Endothelial cell of umbilical vein (primary cell): ENCODE measurements around the gene CNOT1. TPM values are rescaled to one million over a fixed set of nuclear protein-coding genes. Genes with fewer than 3 reads are reported as not detected.

ENCODE experiments used
- BruUV-seq: library from RNA; stranded (reverse); fragments of 400-500 nt; replicated peaks from 2 replicates; lab custom pipeline; 2021; lab: Mats Ljungman, UMichigan
- CTCF ChIA-PET: fragments of 300-600, 350-600 bp; sonication (Branson Sonifier 250); formaldehyde crosslinking; loops from one replicate; lab custom pipeline; 2021; ENCODE audit warnings: antibody characterized with exemption, inconsistent platforms; lab: Charles Lee
- POLR2A ChIA-PET: fragments of 300-600, 350-600 bp; sonication (Branson Sonifier 250); formaldehyde crosslinking; loops from one replicate; lab custom pipeline; 2021; ENCODE audit warnings: antibody characterized with exemption, inconsistent platforms; lab: Charles Lee
- DNase-seq: peaks from one replicate; pipeline ENCODE4 v3.0.0-alpha.2; 2011; ENCODE audit warnings: low read depth, low spot score
- FAIRE-seq: peaks from 2 replicates; lab custom pipeline; 2011; peaks lifted over from hg19 to GRCh38; lab: Jason Lieb, UNC
- H2AFZ ChIP-seq: 2 replicates; pipeline ENCODE4 v1.6.0; 2012; ENCODE audit warnings: low read depth, low read length, control low read depth, inconsistent platforms
- H3K27ac ChIP-seq: 2 replicates; pipeline ENCODE4 v1.5.1; 2011; ENCODE audit warnings: low read depth, mild to moderate bottlenecking, control low read depth, low read length, moderate library complexity; ENCODE audit not compliant: insufficient read depth
- H3K27me3 ChIP-seq, 2 experiments: 2 replicates each; pipeline versions ENCODE4 v1.6.0 to v1.6.1; 2011; ENCODE audit warnings: low read length in 2 of 2, mixed read lengths in 1 of 2; ENCODE audit not compliant: control insufficient read depth in 2 of 2, insufficient read depth in 2 of 2
- H3K36me3 ChIP-seq, 2 experiments: 2 replicates in 1 of 2; 3 replicates in 1 of 2; pipeline ENCODE4 v1.5.1; 2011; ENCODE audit warnings: low read length in 2 of 2, mild to moderate bottlenecking in 1 of 2, moderate library complexity in 1 of 2; ENCODE audit not compliant: control insufficient read depth in 2 of 2, insufficient read depth in 2 of 2; ENCODE audit errors: extremely low read depth in 1 of 2
- H3K4me1 ChIP-seq: 3 replicates; pipeline ENCODE4 v1.5.1; 2011; ENCODE audit warnings: mild to moderate bottlenecking, low read length; ENCODE audit not compliant: control insufficient read depth, insufficient read depth; ENCODE audit errors: extremely low read depth
- H3K4me2 ChIP-seq: 2 replicates; pipeline ENCODE4 v1.6.1; 2011; ENCODE audit warnings: low read length, control low read depth, mixed read lengths; ENCODE audit not compliant: insufficient read depth
- H3K4me3 ChIP-seq, 3 experiments: fragments of 200-600 bp in 1 of 3; sonication (generic), shearing (Covaris generic) in 1 of 3; replicated peaks in 1 of 3; 2 replicates each; pipeline ENCODE4 v1.5.1; 2011 to 2016; ENCODE audit warnings: control low read depth in 3 of 3, low read length in 3 of 3, mild to moderate bottlenecking in 2 of 3, inconsistent platforms in 1 of 3, low read depth in 1 of 3, moderate library complexity in 1 of 3; ENCODE audit not compliant: insufficient read depth in 1 of 3
- H3K79me2 ChIP-seq: 2 replicates; pipeline ENCODE4 v1.6.0; 2012; ENCODE audit warnings: low read length, inconsistent platforms; ENCODE audit not compliant: control insufficient read depth, insufficient read depth
- H3K9ac ChIP-seq: replicated peaks from 2 replicates; pipeline ENCODE3; 2011; ENCODE audit warnings: low read length, control low read depth; ENCODE audit not compliant: insufficient read depth; ENCODE audit errors: extremely low read depth
- H3K9me1 ChIP-seq: replicated peaks from 3 replicates; pipeline ENCODE4 v1.6.0; 2011; ENCODE audit warnings: mild to moderate bottlenecking, low read length; ENCODE audit not compliant: control insufficient read depth, insufficient read depth; ENCODE audit errors: extremely low read depth
- H3K9me3 ChIP-seq: replicated peaks from 2 replicates; pipeline ENCODE4 v1.5.1; 2012; ENCODE audit warnings: low read length, inconsistent platforms; ENCODE audit not compliant: control insufficient read depth, insufficient read depth
- H4K20me1 ChIP-seq: replicated peaks from 2 replicates; pipeline ENCODE3; 2011; ENCODE audit warnings: mild to moderate bottlenecking, low read length; ENCODE audit not compliant: control insufficient read depth, insufficient read depth; ENCODE audit errors: extremely low read depth
- CTCF ChIP-seq, 2 donors: IDR thresholded peaks; 1 replicate in 1 of 2; 2 replicates in 1 of 2; pipeline ENCODE4 v1.5.1; 2011; ENCODE audit warnings: low read length in 2 of 2, mild to moderate bottlenecking in 2 of 2, moderate library complexity in 2 of 2, control low read depth in 1 of 2, inconsistent platforms in 1 of 2, low read depth in 1 of 2; ENCODE audit not compliant: insufficient read depth in 1 of 2; ENCODE audit errors: extremely low read depth in 1 of 2
- EZH2 ChIP-seq: IDR thresholded peaks from 2 replicates; pipeline ENCODE4 v1.6.1; 2012; ENCODE audit warnings: borderline replicate concordance, low read depth, mild to moderate bottlenecking, moderate library complexity, low read length, inconsistent platforms; ENCODE audit not compliant: severe bottlenecking
- FOS ChIP-seq: IDR thresholded peaks from 2 replicates; pipeline ENCODE4 v1.6.1; 2011; ENCODE audit warnings: mild to moderate bottlenecking, low read length, moderate library complexity, borderline replicate concordance; ENCODE audit not compliant: insufficient read depth
- GATA2 ChIP-seq: IDR thresholded peaks from 2 replicates; pipeline ENCODE4 v1.7.0; 2011; ENCODE audit warnings: low read depth, mild to moderate bottlenecking, moderate library complexity, mixed read lengths, low read length; ENCODE audit not compliant: insufficient read length, insufficient read depth
- JUN ChIP-seq: IDR thresholded peaks from 2 replicates; pipeline ENCODE4 v1.6.1; 2011; ENCODE audit warnings: borderline replicate concordance, low read depth; ENCODE audit not compliant: insufficient read length, insufficient read depth
- MAX ChIP-seq: IDR thresholded peaks from 2 replicates; pipeline ENCODE4 v1.6.1; 2011; ENCODE audit not compliant: insufficient read depth, insufficient read length
- MYC ChIP-seq: IDR thresholded peaks from one replicate; pipeline ENCODE4 v1.6.1; 2011; ENCODE audit warnings: mild to moderate bottlenecking, low read depth, low read length
- POLR2A ChIP-seq: IDR thresholded peaks from 2 replicates; pipeline ENCODE4 v1.6.1; 2012; ENCODE audit warnings: low read depth, mild to moderate bottlenecking, control low read depth, low read length
- POLR2AphosphoS5 ChIP-seq: IDR thresholded peaks from 2 replicates; pipeline ENCODE4 v1.6.1; 2012; ENCODE audit warnings: low read depth, mild to moderate bottlenecking, control low read depth, low read length, moderate library complexity; ENCODE audit not compliant: insufficient read depth
- dilution Hi-C: fragments of 300-500 bp; cut with MboI; formaldehyde crosslinking; loops from one replicate; pipeline ENCODE4 v1.15.0; 2019; ENCODE audit warnings: low sequenced_read_pairs; ENCODE audit not compliant: extremely low pct_ligation_motif_present
- intact Hi-C: fragments of 100-400 bp; cut with micrococcal nuclease; formaldehyde crosslinking; loops from one replicate; pipeline ENCODE4 v1.10.0; 2022
- polyA plus RNA-seq, 4 experiments: library from polyadenylated mRNA; depleted of rRNA in 3 of 4; stranded (reverse) in 3 of 4; unstranded in 1 of 4; fragments of >200 nt; gene quantifications; 2 replicates each; pipeline versions ENCODE4 v1.2.1 to v1.2.3, GENCODE V29; 2011 to 2012; ENCODE audit warnings: missing spikeins in 1 of 4
- total RNA-seq: library from RNA; stranded (reverse); gene quantifications from 2 replicates; pipeline ENCODE4 v1.2.3, GENCODE V29; 2021

The CNOT1 gene
- total and polyA plus RNA-seq, 2 donors (not counting 3 experiments of a cell fraction or from before 2014, with no cell fraction given): 142 to 151 TPM

GRCh38 chr16:58507195-58507962 lies 122.2 kb downstream of the CNOT1 start:
- no peak overlapping the region for H2AFZ ChIP-seq
- TF ChIP-seq FOS (no peak), EZH2 (no peak), POLR2AphosphoS5 (no peak), POLR2A (no peak), MAX (no peak), GATA2 (no peak), JUN (no peak), MYC (no peak), CTCF (IDR thresholded peaks at IDR 0.05; ENCODE audit: extremely low read depth in 1 of 2, insufficient read depth in 1 of 2, low read depth in 1 of 2, low read length in 2 of 2) (no peak)
- H3K4me1 ChIP-seq: no peaks in the 10 kb centered on the region
- no peaks in the 10 kb centered on the region for H3K9me3 ChIP-seq
- no TSS peak for BruUV-seq
- H3K27ac ChIP-seq: no peak overlapping the region
- DNase-seq: no peak
- H3K4me2 ChIP-seq: no peak overlapping the region
- no peaks in the 10 kb centered on the region for H3K9me1 ChIP-seq
- intact Hi-C loops: no loop called here
- H3K4me3 ChIP-seq: no peak overlapping the region
- H3K36me3 ChIP-seq: peaks cover 0 to 38% of the 10 kb centered on the region in 2 experiments
- H4K20me1 ChIP-seq: no peaks in the 10 kb centered on the region
- FAIRE-seq: no peak
- ChIA-PET POLR2A (no interaction called here), CTCF (no interaction called here)
- no peaks in the 10 kb centered on the region for H3K79me2 ChIP-seq
- H3K27me3 ChIP-seq: no peaks in the 10 kb centered on the region
- dilution Hi-C loops: no loop called here
- H3K9ac ChIP-seq: no peak overlapping the region
